IMR-90 (cell line): Measurements from ENCODE around the gene PDE11A. TPM values are rescaled to one million over a fixed set of nuclear protein-coding genes. Genes with fewer than 3 reads are reported as not detected.

Source experiments
- ATAC-seq: fragments of 200-7000 bp; cut with Tn5 transposase; 2 replicates; pipeline ENCODE4 v1.9.1; 2020; ENCODE audit warnings: low read depth, mild to moderate bottlenecking, moderate library complexity
- BruUV-seq: library from RNA; stranded (reverse); fragments of 400-500 nt; replicated peaks from 2 replicates; lab custom pipeline; 2021; lab: Mats Ljungman, UMichigan
- CTCF ChIA-PET: fragments of 300-600 bp; formaldehyde crosslinking; extraction: SDS; loops from one replicate; lab custom pipeline; 2021; ENCODE audit warnings: antibody characterized with exemption; lab: Yijun Ruan, JAX
- POLR2A ChIA-PET: fragments of 300-600 bp; sonication (Branson Sonifier 250); formaldehyde crosslinking; loops from one replicate; lab custom pipeline; 2022; ENCODE audit warnings: antibody characterized with exemption; ENCODE audit not compliant: unreplicated experiment; lab: Charles Lee
- DNase-seq: peaks from one replicate; pipeline ENCODE4 v3.0.0; 2013
- H2AFZ ChIP-seq: replicated peaks from 2 replicates; pipeline ENCODE3; 2013; ENCODE audit warnings: low read length, mild to moderate bottlenecking; ENCODE audit not compliant: poor library complexity
- H2AK5ac ChIP-seq: 2 replicates; pipeline ENCODE4 v1.6.1; 2013; ENCODE audit warnings: low read depth, low read length, inconsistent platforms
- H2AK9ac ChIP-seq: replicated peaks from 2 replicates; pipeline ENCODE3; 2013; ENCODE audit warnings: mild to moderate bottlenecking, low read depth, low read length, moderate library complexity; ENCODE audit not compliant: poor library complexity
- H2BK120ac ChIP-seq: 2 replicates; pipeline ENCODE4 v1.6.1; 2013; ENCODE audit warnings: low read depth, low read length, inconsistent platforms
- H2BK15ac ChIP-seq: 3 replicates; pipeline ENCODE4 v1.6.1; 2013; ENCODE audit warnings: low read depth, low read length, inconsistent platforms
- H2BK20ac ChIP-seq: 2 replicates; pipeline ENCODE4 v1.6.1; 2013; ENCODE audit warnings: low read depth, mild to moderate bottlenecking, inconsistent platforms, low read length, moderate library complexity
- H2BK5ac ChIP-seq: 2 replicates; pipeline ENCODE4 v1.6.1; 2013; ENCODE audit warnings: mild to moderate bottlenecking, low read depth, low read length, inconsistent platforms; ENCODE audit not compliant: poor library complexity, severe bottlenecking
- H3K14ac ChIP-seq: replicated peaks from 2 replicates; pipeline ENCODE4 v1.6.1; 2013; ENCODE audit warnings: low read depth, low read length, inconsistent platforms
- H3K18ac ChIP-seq: 2 replicates; pipeline ENCODE4 v1.6.1; 2013; ENCODE audit warnings: low read depth, low read length, control low read depth
- H3K23ac ChIP-seq: 2 replicates; pipeline ENCODE4 v1.6.1; 2013; ENCODE audit warnings: low read depth, low read length, inconsistent platforms
- H3K27ac ChIP-seq: 2 replicates; pipeline ENCODE4 v1.5.1; 2013; ENCODE audit warnings: mild to moderate bottlenecking, control low read depth, low read length; ENCODE audit not compliant: insufficient read depth
- H3K27me3 ChIP-seq: 2 replicates; pipeline ENCODE4 v1.6.1; 2013; ENCODE audit warnings: low read length; ENCODE audit not compliant: control insufficient read depth, insufficient read depth
- H3K36me3 ChIP-seq: 2 replicates; pipeline ENCODE4 v1.6.1; 2013; ENCODE audit warnings: low read length, mixed read lengths; ENCODE audit not compliant: control insufficient read depth, insufficient read depth
- H3K4ac ChIP-seq: 2 replicates; pipeline ENCODE4 v1.6.1; 2013; ENCODE audit warnings: low read depth, low read length, inconsistent platforms
- H3K4me1 ChIP-seq: 2 replicates; pipeline ENCODE4 v1.6.1; 2013; ENCODE audit warnings: low read length, mixed read lengths; ENCODE audit not compliant: control insufficient read depth, insufficient read depth
- H3K4me2 ChIP-seq: 2 replicates; pipeline ENCODE4 v1.6.1; 2013; ENCODE audit warnings: low read depth, mild to moderate bottlenecking, control low read depth, low read length, moderate library complexity
- H3K4me3 ChIP-seq: 2 replicates; pipeline ENCODE4 v1.5.1; 2013; ENCODE audit warnings: low read depth, mild to moderate bottlenecking, control low read depth, low read length, moderate library complexity; ENCODE audit not compliant: insufficient read depth
- H3K56ac ChIP-seq: 2 replicates; pipeline ENCODE4 v1.6.1; 2013; ENCODE audit warnings: low read length, inconsistent platforms; ENCODE audit not compliant: insufficient read depth; ENCODE audit errors: extremely low read depth
- H3K79me1 ChIP-seq, 2 experiments: 2 replicates each; pipeline ENCODE4 v1.6.1; 2013; ENCODE audit warnings: low read length in 2 of 2, inconsistent platforms in 1 of 2, low read depth in 1 of 2
- H3K9ac ChIP-seq: 2 replicates; pipeline ENCODE4 v1.6.1; 2013; ENCODE audit warnings: low read depth, low read length, control low read depth
- H3K9me1 ChIP-seq: 2 replicates; pipeline ENCODE4 v1.6.1; 2013; ENCODE audit warnings: low read length, inconsistent platforms; ENCODE audit not compliant: insufficient read depth
- H3K9me3 ChIP-seq: 2 replicates; pipeline ENCODE4 v1.6.1; 2013; ENCODE audit warnings: low read length; ENCODE audit not compliant: control insufficient read depth, insufficient read depth
- H4K20me1 ChIP-seq: 2 replicates; pipeline ENCODE4 v1.6.1; 2013; ENCODE audit warnings: low read length, inconsistent platforms; ENCODE audit not compliant: insufficient read depth
- H4K5ac ChIP-seq: 2 replicates; pipeline ENCODE4 v1.6.1; 2013; ENCODE audit warnings: mild to moderate bottlenecking, low read depth, low read length, control low read depth
- H4K8ac ChIP-seq, 2 experiments: 2 replicates each; pipeline ENCODE4 v1.6.1; 2013; ENCODE audit warnings: low read depth in 2 of 2, low read length in 2 of 2, control low read depth in 1 of 2, inconsistent platforms in 1 of 2
- H4K91ac ChIP-seq: 2 replicates; pipeline ENCODE4 v1.6.1; 2013; ENCODE audit warnings: low read depth, low read length, inconsistent platforms; ENCODE audit not compliant: insufficient read depth
- BHLHE40 ChIP-seq: fragments of 150-350 bp; IDR thresholded peaks from 2 replicates; pipeline ENCODE4 v1.6.1; 2016; ENCODE audit warnings: mild to moderate bottlenecking, low read depth, low read length
- CEBPB ChIP-seq: IDR thresholded peaks from 2 replicates; pipeline ENCODE4 v1.6.1; 2012; ENCODE audit warnings: low read depth, low read length, improper control_type of control experiment
- CHD1 ChIP-seq: IDR thresholded peaks from 2 replicates; pipeline ENCODE4 v1.6.1; 2012; ENCODE audit warnings: low read depth, low read length, improper control_type of control experiment
- NFE2L2 ChIP-seq: fragments of 150-350 bp; IDR thresholded peaks from 2 replicates; pipeline ENCODE4 v1.6.1; 2016; ENCODE audit warnings: low read depth, mild to moderate bottlenecking, low read length
- POLR2A ChIP-seq: IDR thresholded peaks from 2 replicates; pipeline ENCODE4 v1.6.1; 2012; ENCODE audit warnings: mild to moderate bottlenecking, low read depth, low read length
- RAD21 ChIP-seq: IDR thresholded peaks from 2 replicates; pipeline ENCODE4 v1.6.1; 2012; ENCODE audit warnings: low read length, improper control_type of control experiment
- RCOR1 ChIP-seq: IDR thresholded peaks from 2 replicates; pipeline ENCODE4 v1.6.1; 2012; ENCODE audit warnings: mild to moderate bottlenecking, low read length, improper control_type of control experiment; ENCODE audit not compliant: insufficient replicate concordance
- RFX5 ChIP-seq: IDR thresholded peaks from 2 replicates; pipeline ENCODE4 v1.8.0; 2012; ENCODE audit warnings: low read depth, mild to moderate bottlenecking, low read length, moderate library complexity
- SMC3 ChIP-seq: fragments of 150-350 bp; IDR thresholded peaks from 2 replicates; pipeline ENCODE4 v1.6.1; 2016; ENCODE audit warnings: low read depth, mild to moderate bottlenecking, antibody characterized with exemption, low read length, moderate library complexity
- WGBS, 2 experiments: methylation state at CpG; one replicate each; pipeline versions ENCODE4 v1.1.5 to v1.1.7; 2013; ENCODE audit warnings: missing lambda C conversion rate in 2 of 2; ENCODE audit not compliant: insufficient read length in 1 of 2; ENCODE audit errors: extremely low coverage in 2 of 2; 5-methylcytosine and 5-hydroxymethylcytosine counted together
- dilution Hi-C: fragments of 300-500 bp; cut with HindIII; formaldehyde crosslinking; loops from one replicate; pipeline ENCODE4 v1.14.3; 2018; ENCODE audit warnings: low sequenced_read_pairs; ENCODE audit not compliant: unreplicated experiment
- in situ Hi-C: fragments of 300-500 bp; cut with MboI; formaldehyde crosslinking; loops from 3 replicates; pipeline ENCODE4 v1.14.3; 2019; ENCODE audit warnings: low sequenced_read_pairs, inconsistent platforms, mixed read lengths
- intact Hi-C: fragments of 100-400 bp; cut with micrococcal nuclease; formaldehyde crosslinking; loops from 2 replicates; pipeline ENCODE4 v1.10.0; 2022
- polyA plus RNA-seq, 3 experiments: library from polyadenylated mRNA; depleted of rRNA; stranded (reverse); fragments of >200 nt; gene quantifications; 2 replicates each; pipeline ENCODE4 v1.2.3, GENCODE V29; 2012; ENCODE audit warnings: low replicate concordance in 1 of 3
- total RNA-seq: library from RNA; depleted of rRNA; stranded (reverse); fragments of >200 nt; gene quantifications from 2 replicates; pipeline ENCODE4 v1.2.3, GENCODE V29; 2012
- TF ChIP-seq, protein P1 (sequence below): fragments of 150-350 bp; IDR thresholded peaks from 2 replicates; pipeline ENCODE4 v1.6.1; 2016; ENCODE audit warnings: low read depth, mild to moderate bottlenecking, low read length, moderate library complexity, borderline replicate concordance
- TF ChIP-seq, protein P2 (sequence below): conservative IDR thresholded peaks from 2 replicates; pipeline ENCODE4 v1.5.1; 2012; ENCODE audit warnings: mild to moderate bottlenecking, low read depth, low read length, improper control_type of control experiment

Gene PDE11A
- total and polyA plus RNA-seq, 2 of the 4 experiments (the other 2 are of a cell fraction), result 0.21 to 0.72 TPM

DNA sequence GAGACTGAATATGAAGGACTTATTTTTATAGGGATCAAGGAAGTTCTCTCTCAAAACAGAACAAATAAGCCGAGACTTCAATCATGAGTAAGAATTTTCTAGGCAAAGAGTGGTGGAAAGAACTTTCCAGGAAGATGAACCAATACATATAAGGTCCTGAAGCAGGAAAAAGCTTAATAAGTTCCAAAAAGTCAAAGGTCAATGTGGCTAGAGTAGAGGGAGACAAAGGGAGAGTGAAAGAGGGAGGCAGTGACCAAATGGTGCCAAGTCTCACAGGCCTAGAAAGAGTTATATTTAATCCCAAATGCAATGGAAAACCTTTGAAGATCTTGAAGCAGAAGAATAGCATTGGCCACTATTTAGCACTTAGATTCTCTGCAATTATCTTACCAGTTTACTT is 56.0 kb downstream of the PDE11A start:
- no peak overlapping the region for H3K9ac ChIP-seq
- no peaks in the 10 kb centered on the region for H3K4me1 ChIP-seq
- no peak overlapping the region for H3K23ac ChIP-seq
- H2BK5ac ChIP-seq, result no peak overlapping the region
- H4K5ac ChIP-seq, result no peak overlapping the region
- no CpG with 5 or more reads among the region's 1 CpG for WGBS, 2 experiments
- intact Hi-C loops, result no loop called here
- no peak overlapping the region for H2BK15ac ChIP-seq
- no peak overlapping the region for H2BK20ac ChIP-seq
- ATAC-seq (no peak), DNase-seq (no peak)
- in situ Hi-C loops, result no loop called here
- dilution Hi-C loops, result no loop called here
- no peaks in the 10 kb centered on the region for H3K27me3 ChIP-seq
- no peaks in the 10 kb centered on the region for H3K36me3 ChIP-seq
- H4K8ac ChIP-seq, result no peak overlapping the region
- no peaks in the 10 kb centered on the region for H3K79me1 ChIP-seq
- POLR2A ChIA-PET, result no interaction called here
- no peak overlapping the region for H2AFZ ChIP-seq
- CTCF ChIA-PET, result no interaction called here
- no TSS peak for BruUV-seq
- no peak overlapping the region for H3K18ac ChIP-seq
- no peak overlapping the region for H3K4me3 ChIP-seq
- no peak overlapping the region for H2AK5ac ChIP-seq
- H3K4ac ChIP-seq, result no peak overlapping the region
- H3K9me3 ChIP-seq, result no peaks in the 10 kb centered on the region
- H3K56ac ChIP-seq, result no peak overlapping the region
- H4K91ac ChIP-seq, result no peak overlapping the region
- TF ChIP-seq NFE2L2 (no peak), RCOR1 (no peak), SMC3 (no peak), POLR2A (no peak), RFX5 (no peak), CEBPB (no peak), RAD21 (no peak), CHD1 (no peak), BHLHE40 (no peak)
- TF ChIP-seq, protein P1, sequence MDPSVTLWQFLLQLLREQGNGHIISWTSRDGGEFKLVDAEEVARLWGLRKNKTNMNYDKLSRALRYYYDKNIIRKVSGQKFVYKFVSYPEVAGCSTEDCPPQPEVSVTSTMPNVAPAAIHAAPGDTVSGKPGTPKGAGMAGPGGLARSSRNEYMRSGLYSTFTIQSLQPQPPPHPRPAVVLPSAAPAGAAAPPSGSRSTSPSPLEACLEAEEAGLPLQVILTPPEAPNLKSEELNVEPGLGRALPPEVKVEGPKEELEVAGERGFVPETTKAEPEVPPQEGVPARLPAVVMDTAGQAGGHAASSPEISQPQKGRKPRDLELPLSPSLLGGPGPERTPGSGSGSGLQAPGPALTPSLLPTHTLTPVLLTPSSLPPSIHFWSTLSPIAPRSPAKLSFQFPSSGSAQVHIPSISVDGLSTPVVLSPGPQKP, result no peak
- TF ChIP-seq, protein P2, sequence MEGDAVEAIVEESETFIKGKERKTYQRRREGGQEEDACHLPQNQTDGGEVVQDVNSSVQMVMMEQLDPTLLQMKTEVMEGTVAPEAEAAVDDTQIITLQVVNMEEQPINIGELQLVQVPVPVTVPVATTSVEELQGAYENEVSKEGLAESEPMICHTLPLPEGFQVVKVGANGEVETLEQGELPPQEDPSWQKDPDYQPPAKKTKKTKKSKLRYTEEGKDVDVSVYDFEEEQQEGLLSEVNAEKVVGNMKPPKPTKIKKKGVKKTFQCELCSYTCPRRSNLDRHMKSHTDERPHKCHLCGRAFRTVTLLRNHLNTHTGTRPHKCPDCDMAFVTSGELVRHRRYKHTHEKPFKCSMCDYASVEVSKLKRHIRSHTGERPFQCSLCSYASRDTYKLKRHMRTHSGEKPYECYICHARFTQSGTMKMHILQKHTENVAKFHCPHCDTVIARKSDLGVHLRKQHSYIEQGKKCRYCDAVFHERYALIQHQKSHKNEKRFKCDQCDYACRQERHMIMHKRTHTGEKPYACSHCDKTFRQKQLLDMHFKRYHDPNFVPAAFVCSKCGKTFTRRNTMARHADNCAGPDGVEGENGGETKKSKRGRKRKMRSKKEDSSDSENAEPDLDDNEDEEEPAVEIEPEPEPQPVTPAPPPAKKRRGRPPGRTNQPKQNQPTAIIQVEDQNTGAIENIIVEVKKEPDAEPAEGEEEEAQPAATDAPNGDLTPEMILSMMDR, result no peak
- no peak overlapping the region for H3K27ac ChIP-seq
- no peaks in the 10 kb centered on the region for H3K9me1 ChIP-seq
- no peak overlapping the region for H3K4me2 ChIP-seq
- no peak overlapping the region for H2BK120ac ChIP-seq
- H4K20me1 ChIP-seq, result no peaks in the 10 kb centered on the region
- H2AK9ac ChIP-seq, result no peak overlapping the region
- no peak overlapping the region for H3K14ac ChIP-seq
